ENCODE results near the gene RAD18.

Gene RAD18

DNA sequence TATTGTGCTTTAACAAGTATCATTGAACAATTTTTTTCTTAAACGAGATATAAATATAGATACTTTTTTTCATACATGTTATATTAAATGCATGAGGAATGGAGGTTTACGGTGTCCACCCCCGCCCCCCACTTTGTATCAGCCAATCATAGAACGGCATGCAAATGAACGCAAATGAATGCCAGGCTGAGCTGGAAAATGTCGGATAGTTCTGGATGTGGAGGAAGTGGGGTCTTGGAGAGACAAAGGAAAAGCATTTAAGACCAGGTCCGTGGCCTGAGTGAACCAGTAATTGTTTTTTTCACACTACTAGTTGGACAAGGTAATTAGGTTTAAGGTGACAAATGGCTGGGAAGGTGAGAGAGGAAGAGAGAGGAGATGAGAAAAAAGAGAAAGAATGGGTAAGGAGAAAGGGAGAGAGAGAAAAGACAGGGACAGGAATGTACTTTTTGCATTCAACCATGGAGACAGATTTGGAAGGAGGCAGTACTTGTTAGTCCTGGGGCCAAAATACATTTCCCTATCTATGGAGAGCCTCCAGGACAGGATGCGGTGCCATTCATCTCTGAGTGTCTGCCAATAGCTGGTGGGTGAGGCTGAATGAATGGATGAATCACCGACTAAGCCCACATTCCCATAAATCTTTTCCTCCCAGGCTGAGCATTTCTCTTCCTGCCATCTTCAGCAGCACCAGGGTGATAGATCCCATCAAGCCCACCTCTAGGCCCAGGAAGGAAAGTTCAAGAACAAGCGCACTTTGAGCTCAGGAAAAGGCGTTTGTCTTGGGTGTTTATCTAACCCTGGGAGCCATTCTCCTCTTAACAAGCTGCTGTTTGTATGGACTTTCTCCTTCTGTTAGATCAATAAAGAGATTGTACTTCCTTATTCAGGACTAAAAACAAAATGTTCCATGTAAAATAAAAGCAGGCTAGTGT is 1.4 kb upstream of the RAD18 start:
- peak; percentile 73 for DNase-seq (ENCODE audit: low spot score)

DNA sequence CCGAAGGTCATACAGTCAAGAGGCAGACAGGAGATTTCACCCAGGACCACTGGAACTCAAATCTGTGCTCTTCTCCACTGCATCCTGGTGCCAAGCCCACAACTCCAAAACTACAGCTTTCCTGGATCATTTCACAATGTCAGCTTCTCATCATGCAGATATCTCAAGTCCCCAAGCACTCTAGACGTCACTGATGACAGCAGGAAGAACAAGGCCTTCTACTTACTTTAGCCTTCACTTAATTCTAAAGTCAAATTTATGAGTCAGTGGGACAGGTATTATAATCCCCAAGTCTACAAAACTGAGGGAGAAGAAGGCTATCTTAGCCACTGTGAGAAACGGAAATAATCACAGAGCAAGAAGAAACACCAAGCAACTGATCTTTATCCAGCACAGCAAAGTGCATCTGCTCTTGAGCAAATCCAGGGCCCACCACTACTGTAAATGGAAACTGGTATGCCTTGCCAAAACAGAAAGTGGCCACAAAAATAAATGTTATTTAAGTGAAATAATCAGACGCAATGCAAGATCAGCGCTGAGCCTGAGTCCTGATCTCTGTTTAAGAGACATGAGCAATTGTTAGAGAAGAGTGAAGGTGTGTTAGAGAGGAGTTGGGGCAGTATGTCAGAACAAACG is 928 bp downstream of the RAD18 start:
- no peak for DNase-seq (ENCODE audit: low spot score)

DNA sequence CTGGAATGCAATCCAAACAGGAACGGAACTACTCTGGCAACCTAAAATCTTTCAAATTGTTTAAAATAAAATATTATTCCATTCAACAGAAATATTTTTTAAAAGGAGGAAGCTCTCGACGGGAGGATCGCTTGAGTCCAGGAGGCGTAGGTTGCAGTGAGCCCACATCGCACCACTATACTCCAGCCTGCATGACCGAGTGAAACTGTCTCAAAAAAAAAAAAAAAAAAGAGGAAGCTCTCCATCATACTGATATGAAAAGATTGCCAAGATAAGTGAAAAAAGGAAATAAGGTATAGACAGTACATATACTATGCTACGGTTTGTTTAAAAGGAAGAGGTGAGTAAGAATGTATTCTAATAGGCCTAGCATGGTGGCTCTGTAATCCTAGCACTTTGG is 3.6 kb downstream of the RAD18 start:
- DNase-seq (ENCODE audit: low spot score): no peak

- peak; percentile 55 for DNase-seq (ENCODE audit: low spot score)
Measured at GRCh38 chr3:8954938-8955763, 8.1 kb downstream of the RAD18 start.

GRCh38 chr3:8953313-8953712 is 10.0 kb downstream of the RAD18 start:
- no peak for DNase-seq (ENCODE audit: low spot score)

GRCh38 chr3:8952130-8952529 is 11.1 kb downstream of the RAD18 start:
- no peak for DNase-seq (ENCODE audit: low spot score)

DNA sequence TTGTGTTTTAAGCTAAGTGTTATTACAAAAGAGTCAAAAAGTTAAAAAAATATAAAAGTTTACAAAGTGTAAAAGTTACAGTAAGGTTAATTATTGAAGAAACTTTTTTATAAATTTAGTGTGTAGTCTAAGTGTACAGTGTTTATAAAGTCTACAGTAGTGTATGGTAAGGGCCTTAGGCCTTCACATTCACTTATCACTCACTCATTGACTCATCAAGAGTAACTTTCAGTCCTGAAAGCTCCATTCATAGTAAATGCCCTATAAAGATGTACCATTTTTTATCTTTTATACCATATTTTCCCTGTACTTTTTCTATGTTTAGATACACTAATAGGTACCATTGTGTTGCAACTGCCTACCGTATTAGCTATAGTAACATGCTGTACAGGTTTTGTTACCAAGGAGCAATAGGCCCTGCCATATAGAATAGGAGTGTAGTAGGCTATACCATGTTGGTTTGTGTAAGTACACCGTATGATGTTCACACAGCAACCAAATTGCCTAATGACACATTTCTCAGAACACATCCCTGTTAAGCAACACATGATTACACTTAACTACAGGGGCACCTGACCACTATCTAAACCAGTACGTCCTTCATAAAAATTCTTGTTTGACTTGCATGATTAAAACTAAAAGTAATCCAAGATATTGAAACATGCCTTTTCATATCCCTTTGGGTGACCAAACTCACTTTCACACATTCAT is 17.2 kb downstream of the RAD18 start:
- DNase-seq (ENCODE audit: low spot score): no peak

- DNase-seq (ENCODE audit: low spot score): no peak
Measured at GRCh38 chr3:8942746-8943488, 20.4 kb downstream of the RAD18 start.

GRCh38 chr3:8942115-8942514 is 21.2 kb downstream of the RAD18 start:
- no peak for DNase-seq (ENCODE audit: low spot score)

DNA sequence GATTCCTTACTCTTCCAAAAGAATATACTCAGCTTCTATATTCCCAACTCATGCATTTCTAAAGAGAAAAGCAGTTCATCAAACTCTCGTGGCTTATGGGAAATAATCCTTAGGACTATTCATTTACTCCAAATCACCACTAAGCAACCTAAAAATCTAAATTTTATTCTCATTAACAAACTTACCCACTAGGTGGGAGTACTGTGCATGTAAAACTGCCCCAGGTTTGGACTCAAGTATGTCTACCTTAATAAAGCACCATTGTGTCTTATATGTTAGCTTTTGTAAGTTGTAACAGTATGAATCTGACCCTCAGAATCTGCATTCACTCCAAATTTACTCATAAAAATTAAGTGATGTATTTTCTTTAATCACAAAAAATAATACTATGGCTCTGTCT is 25.3 kb downstream of the RAD18 start:
- no peak for DNase-seq (ENCODE audit: low spot score)

DNA sequence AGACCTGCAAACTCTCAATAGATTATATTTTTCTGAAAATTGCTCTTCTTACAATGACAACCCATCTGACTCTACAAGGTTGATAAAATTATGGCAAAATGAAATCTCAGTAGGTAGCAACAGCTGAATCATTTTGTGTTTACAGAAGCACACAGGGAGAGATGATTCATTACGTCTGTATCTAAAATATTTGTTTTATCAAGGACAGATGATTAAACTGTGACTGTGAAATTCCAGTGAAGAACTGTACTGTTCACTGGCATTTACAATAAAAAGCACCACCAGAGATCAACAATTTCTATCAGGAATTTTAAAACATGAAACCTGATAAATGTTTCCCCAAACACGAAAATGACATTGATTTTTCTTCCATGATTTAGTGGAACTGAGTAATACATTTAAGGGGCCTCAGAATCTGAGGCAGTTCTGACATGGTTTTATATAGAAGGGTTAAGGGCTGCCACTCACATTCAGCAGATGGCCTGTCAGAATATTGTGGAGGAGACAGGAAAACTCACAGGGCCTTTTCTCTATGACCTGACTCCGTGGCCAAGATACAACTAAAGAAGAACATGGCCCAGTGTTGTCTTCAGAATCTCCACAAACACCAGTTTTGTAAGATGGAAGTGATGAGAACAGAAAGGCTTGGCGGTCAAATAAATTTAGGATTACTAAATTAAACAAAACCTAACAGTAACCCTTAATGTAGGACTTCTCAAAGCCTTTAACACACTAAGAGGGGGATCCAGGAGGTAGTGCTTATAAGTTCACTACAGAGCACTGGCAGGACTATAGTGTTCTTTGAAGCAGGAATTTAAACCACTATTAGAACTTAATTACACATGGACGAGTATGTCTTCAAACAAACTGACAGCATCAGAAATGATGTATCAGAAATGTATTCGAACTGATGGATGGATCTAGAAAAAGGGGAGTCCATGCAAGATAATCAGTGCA is 25.9 kb downstream of the RAD18 start:
- peak; percentile 70 for DNase-seq (ENCODE audit: low spot score)

DNA sequence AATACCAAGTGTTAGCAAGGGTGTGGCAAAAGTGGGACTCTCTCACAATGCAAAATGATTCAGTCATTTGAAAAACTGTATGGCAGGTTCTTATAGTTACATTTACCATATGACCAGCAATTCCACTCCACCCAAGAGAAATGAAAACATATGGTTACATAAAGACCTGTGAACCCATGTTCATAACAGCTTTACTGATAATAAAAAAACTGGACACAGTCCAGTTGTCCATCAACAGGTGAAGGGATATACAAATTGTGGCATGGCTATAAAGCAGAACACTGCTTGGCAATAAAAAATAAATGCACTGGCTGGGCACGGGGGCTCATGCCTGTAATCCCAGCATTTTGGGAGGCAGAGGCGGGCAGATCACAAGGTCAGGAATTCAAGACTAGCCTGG is 30.8 kb downstream of the RAD18 start:
- DNase-seq (ENCODE audit: low spot score): no peak

- DNase-seq (ENCODE audit: low spot score): peak; percentile 16
Measured at GRCh38 chr3:8931342-8931741, 31.9 kb downstream of the RAD18 start.

GRCh38 chr3:8929860-8930259 is 33.4 kb downstream of the RAD18 start:
- DNase-seq (ENCODE audit: low spot score): no peak

- DNase-seq (ENCODE audit: low spot score): no peak
Measured at GRCh38 chr3:8914491-8914890, 48.8 kb downstream of the RAD18 start.

GRCh38 chr3:8911781-8912180 is 51.5 kb downstream of the RAD18 start:
- DNase-seq (ENCODE audit: low spot score): no peak

- DNase-seq (ENCODE audit: low spot score): no peak
Measured at GRCh38 chr3:8909160-8909559, 54.1 kb downstream of the RAD18 start.

- no peak for DNase-seq (ENCODE audit: low spot score)
Measured at GRCh38 chr3:8903191-8903590, 60.1 kb downstream of the RAD18 start.

GRCh38 chr3:8900869-8901268 is 62.4 kb downstream of the RAD18 start:
- no peak for DNase-seq (ENCODE audit: low spot score)

- no peak for DNase-seq (ENCODE audit: low spot score)
Measured at GRCh38 chr3:8899876-8900460, 63.3 kb downstream of the RAD18 start.

Measured in AG20443 (cell line).